Astrocyte (in vitro differentiated cells and primary cell): Measurements from ENCODE around the gene CLCC1. TPM values are rescaled to one million over a fixed set of nuclear protein-coding genes. Genes with fewer than 3 reads are reported as not detected.

Experiments
- DNase-seq: peaks from one replicate; pipeline ENCODE4 v3.0.0-alpha.2; 2010; ENCODE audit warnings: low read depth
- FAIRE-seq: peaks from 2 replicates; lab custom pipeline; 2011; peaks lifted over from hg19 to GRCh38; lab: Jason Lieb, UNC
- H2AFZ ChIP-seq: 2 replicates; pipeline ENCODE4 v1.6.0; 2012; ENCODE audit warnings: low read depth, low read length, inconsistent platforms
- H3K27ac ChIP-seq: 2 replicates; pipeline ENCODE4 v1.5.1; 2011; ENCODE audit warnings: low read depth, low read length, inconsistent platforms
- H3K27me3 ChIP-seq: 2 replicates; pipeline ENCODE4 v1.6.0; 2011; ENCODE audit warnings: low read length, inconsistent platforms; ENCODE audit not compliant: insufficient read depth
- H3K36me3 ChIP-seq: 2 replicates; pipeline ENCODE4 v1.5.1; 2011; ENCODE audit warnings: low read length, inconsistent platforms; ENCODE audit not compliant: insufficient read depth
- H3K4me1 ChIP-seq: 2 replicates; pipeline ENCODE4 v1.5.1; 2011; ENCODE audit warnings: low read length, inconsistent platforms; ENCODE audit not compliant: insufficient read depth
- H3K4me2 ChIP-seq: 2 replicates; pipeline ENCODE4 v1.6.0; 2012; ENCODE audit warnings: low read length, inconsistent platforms
- H3K4me3 ChIP-seq: 2 replicates; pipeline ENCODE4 v1.5.1; 2011; ENCODE audit warnings: low read depth, mild to moderate bottlenecking, low read length, inconsistent platforms; ENCODE audit not compliant: insufficient read depth
- H3K79me2 ChIP-seq: 2 replicates; pipeline ENCODE4 v1.6.0; 2012; ENCODE audit warnings: mild to moderate bottlenecking, low read length, inconsistent platforms; ENCODE audit not compliant: insufficient read depth
- H3K9ac ChIP-seq: 2 replicates; pipeline ENCODE4 v1.6.0; 2012; ENCODE audit warnings: mild to moderate bottlenecking, low read length, inconsistent platforms
- H3K9me3 ChIP-seq: 2 replicates; pipeline ENCODE4 v1.5.1; 2012; ENCODE audit warnings: low read depth, mild to moderate bottlenecking, low read length, inconsistent platforms; ENCODE audit not compliant: insufficient read depth
- H4K20me1 ChIP-seq: 2 replicates; pipeline ENCODE4 v1.6.0; 2012; ENCODE audit warnings: low read length, inconsistent platforms; ENCODE audit not compliant: insufficient read depth
- H3K27ac Mint-ChIP-seq: one replicate; pipeline ENCODE4 v1.8.0; 2021; ENCODE audit warnings: mild to moderate bottlenecking, mixed read lengths; ENCODE audit not compliant: unreplicated experiment
- H3K27me3 Mint-ChIP-seq: one replicate; pipeline ENCODE4 v1.8.0; 2021; ENCODE audit warnings: low read depth, mixed read lengths; ENCODE audit not compliant: unreplicated experiment
- H3K36me3 Mint-ChIP-seq: one replicate; pipeline ENCODE4 v1.8.0; 2021; ENCODE audit warnings: low read depth, mixed read lengths; ENCODE audit not compliant: unreplicated experiment
- H3K4me1 Mint-ChIP-seq: one replicate; pipeline ENCODE4 v1.8.0; 2021; ENCODE audit warnings: low read depth, mixed read lengths; ENCODE audit not compliant: unreplicated experiment
- H3K4me3 Mint-ChIP-seq: one replicate; pipeline ENCODE4 v1.8.0; 2021; ENCODE audit warnings: mild to moderate bottlenecking, moderate library complexity, mixed read lengths; ENCODE audit not compliant: unreplicated experiment
- H3K9me3 Mint-ChIP-seq: one replicate; pipeline ENCODE4 v1.8.0; 2021; ENCODE audit warnings: mild to moderate bottlenecking, mixed read lengths; ENCODE audit not compliant: unreplicated experiment
- EZH2 ChIP-seq: IDR thresholded peaks from 2 replicates; pipeline ENCODE4 v1.6.1; 2012; ENCODE audit warnings: mild to moderate bottlenecking, low read length, inconsistent platforms; ENCODE audit not compliant: insufficient read depth
- total RNA-seq: library from RNA; stranded (reverse); gene quantifications from 2 replicates; pipeline ENCODE4 v1.2.1, GENCODE V29; 2021
- TF ChIP-seq, protein P1 (sequence below): IDR thresholded peaks from 2 replicates; pipeline ENCODE4 v1.5.1; 2011; ENCODE audit warnings: low read depth, mild to moderate bottlenecking, inconsistent platforms, low read length, moderate library complexity; ENCODE audit not compliant: insufficient read depth

CLCC1 gene
- total RNA-seq, 1 donor from 2014 or later: 33.5 TPM

DNA sequence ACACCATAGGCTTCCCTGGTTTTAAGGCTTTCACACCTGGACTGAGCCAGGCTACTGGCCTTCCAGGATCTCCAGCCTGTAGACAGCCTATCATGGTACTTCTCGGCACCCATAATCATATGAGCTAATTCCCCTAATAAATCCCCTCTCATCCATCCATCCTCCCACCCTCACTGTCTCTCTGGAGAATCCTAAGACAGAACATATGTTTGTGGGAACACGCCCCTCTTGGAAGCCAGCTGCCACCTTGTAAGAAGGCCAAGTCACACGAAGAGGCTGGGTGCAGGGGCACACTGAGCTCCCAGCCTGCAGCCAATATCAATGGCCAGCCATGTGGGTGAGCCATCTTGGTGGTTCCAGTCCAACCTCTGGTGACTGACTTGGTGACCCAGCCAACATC is 7.4 kb downstream of the CLCC1 start:
- Histone ChIP-seq H3K27ac (no peak overlapping the region), H3K4me2 (no peak overlapping the region), H3K9me3 (no peaks in the 10 kb centered on the region), H3K9ac (no peak overlapping the region), H3K4me3 (no peak overlapping the region), H3K27me3 (no peaks in the 10 kb centered on the region), H3K36me3 (no peaks in the 10 kb centered on the region), H2AFZ (no peak overlapping the region), H3K79me2 (peaks cover 69% of the 10 kb centered on the region), H4K20me1 (peaks cover 47% of the 10 kb centered on the region), H3K4me1 (no peaks in the 10 kb centered on the region)
- DNase-seq: no peak
- TF ChIP-seq, protein P1, sequence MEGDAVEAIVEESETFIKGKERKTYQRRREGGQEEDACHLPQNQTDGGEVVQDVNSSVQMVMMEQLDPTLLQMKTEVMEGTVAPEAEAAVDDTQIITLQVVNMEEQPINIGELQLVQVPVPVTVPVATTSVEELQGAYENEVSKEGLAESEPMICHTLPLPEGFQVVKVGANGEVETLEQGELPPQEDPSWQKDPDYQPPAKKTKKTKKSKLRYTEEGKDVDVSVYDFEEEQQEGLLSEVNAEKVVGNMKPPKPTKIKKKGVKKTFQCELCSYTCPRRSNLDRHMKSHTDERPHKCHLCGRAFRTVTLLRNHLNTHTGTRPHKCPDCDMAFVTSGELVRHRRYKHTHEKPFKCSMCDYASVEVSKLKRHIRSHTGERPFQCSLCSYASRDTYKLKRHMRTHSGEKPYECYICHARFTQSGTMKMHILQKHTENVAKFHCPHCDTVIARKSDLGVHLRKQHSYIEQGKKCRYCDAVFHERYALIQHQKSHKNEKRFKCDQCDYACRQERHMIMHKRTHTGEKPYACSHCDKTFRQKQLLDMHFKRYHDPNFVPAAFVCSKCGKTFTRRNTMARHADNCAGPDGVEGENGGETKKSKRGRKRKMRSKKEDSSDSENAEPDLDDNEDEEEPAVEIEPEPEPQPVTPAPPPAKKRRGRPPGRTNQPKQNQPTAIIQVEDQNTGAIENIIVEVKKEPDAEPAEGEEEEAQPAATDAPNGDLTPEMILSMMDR: no peak
- no peak for TF ChIP-seq EZH2
- Mint-ChIP-seq H3K27ac (no peak overlapping the region), H3K27me3 (no peaks in the 10 kb centered on the region), H3K36me3 (peaks cover 18% of the 10 kb centered on the region), H3K4me1 (peaks cover 13% of the 10 kb centered on the region), H3K4me3 (no peak overlapping the region), H3K9me3 (no peaks in the 10 kb centered on the region)
- no peak for FAIRE-seq

DNA sequence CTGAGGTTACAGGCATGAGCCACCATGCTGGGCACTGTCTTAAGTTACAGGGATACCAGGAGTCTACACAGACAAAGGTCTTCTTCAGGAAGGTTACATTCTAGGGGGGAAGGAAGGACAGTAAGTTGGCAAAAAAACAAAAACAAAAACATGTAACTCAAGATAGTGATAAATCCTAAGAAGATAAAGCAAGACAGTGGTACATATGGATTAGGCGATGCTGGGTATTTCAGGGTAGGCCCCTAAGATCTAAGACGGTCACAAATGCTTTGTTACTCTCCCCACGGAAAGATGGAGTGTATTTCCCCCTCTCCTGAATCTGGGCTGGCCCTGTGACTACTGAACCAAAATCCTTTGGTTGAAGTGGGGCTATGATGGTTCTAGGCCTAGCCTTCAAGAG is 8.2 kb downstream of the CLCC1 start:
- Histone ChIP-seq H3K27ac (no peak overlapping the region), H4K20me1 (peaks cover 47% of the 10 kb centered on the region)

DNA sequence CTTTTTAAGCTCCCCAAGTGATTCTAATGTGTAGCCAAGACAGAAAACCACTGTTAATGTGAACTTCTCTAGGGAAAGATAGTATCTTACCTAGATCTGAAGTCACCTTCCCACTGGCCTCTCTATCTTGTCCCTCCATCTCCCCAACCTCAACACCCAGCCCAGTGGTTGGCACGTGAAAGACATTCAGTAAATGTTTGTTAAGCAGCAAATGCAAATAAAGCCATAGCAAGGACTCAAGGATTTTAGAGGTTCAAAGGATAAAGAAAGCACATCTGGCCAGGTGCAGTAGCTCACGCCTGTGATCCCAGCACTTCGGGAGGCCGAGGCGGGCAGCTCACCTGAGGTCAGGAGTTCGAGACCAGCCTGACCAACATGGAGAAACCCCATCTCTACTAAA is 9.8 kb downstream of the CLCC1 start:
- no peak overlapping the region for H3K4me3 Mint-ChIP-seq
- FAIRE-seq: no peak

More for the DNA sequence above, 8.2 kb downstream of the CLCC1 start:
- Histone ChIP-seq H3K4me2 (no peak overlapping the region), H3K4me3 (no peak overlapping the region), H3K9ac (no peak overlapping the region), H3K27me3 (no peaks in the 10 kb centered on the region), H3K4me1 (no peaks in the 10 kb centered on the region), H2AFZ (no peak overlapping the region), H3K36me3 (no peaks in the 10 kb centered on the region), H3K9me3 (no peaks in the 10 kb centered on the region), H3K79me2 (peaks cover 68% of the 10 kb centered on the region)
- DNase-seq (no peak), FAIRE-seq (no peak)
- H3K36me3 Mint-ChIP-seq: peaks cover 18% of the 10 kb centered on the region
- H3K27ac Mint-ChIP-seq: no peak overlapping the region
- no peaks in the 10 kb centered on the region for H3K27me3 Mint-ChIP-seq
- peaks cover 13% of the 10 kb centered on the region for H3K4me1 Mint-ChIP-seq
- no peaks in the 10 kb centered on the region for H3K9me3 Mint-ChIP-seq
- H3K4me3 Mint-ChIP-seq: no peak overlapping the region
- TF ChIP-seq EZH2: no peak
- TF ChIP-seq, protein P1: no peak

More for the DNA sequence above, 9.8 kb downstream of the CLCC1 start:
- Mint-ChIP-seq H3K4me1 (peaks cover 13% of the 10 kb centered on the region), H3K27me3 (no peaks in the 10 kb centered on the region), H3K27ac (no peak overlapping the region), H3K36me3 (peaks cover 18% of the 10 kb centered on the region), H3K9me3 (no peaks in the 10 kb centered on the region)
- no peaks in the 10 kb centered on the region for H3K36me3 ChIP-seq
- TF ChIP-seq, protein P1: no peak
- TF ChIP-seq EZH2: no peak
- H3K4me2 ChIP-seq: no peak overlapping the region
- H3K79me2 ChIP-seq: peaks cover 59% of the 10 kb centered on the region
- H2AFZ ChIP-seq: no peak overlapping the region
- no peak overlapping the region for H3K9ac ChIP-seq
- no peaks in the 10 kb centered on the region for H3K4me1 ChIP-seq
- peaks cover 49% of the 10 kb centered on the region for H4K20me1 ChIP-seq
- H3K27ac ChIP-seq: no peak overlapping the region
- no peak overlapping the region for H3K4me3 ChIP-seq
- no peaks in the 10 kb centered on the region for H3K27me3 ChIP-seq
- H3K9me3 ChIP-seq: no peaks in the 10 kb centered on the region
- no peak for DNase-seq
